Fibroblast of lung (primary cell): Measurements from ENCODE around the gene AMACR. TPM values are rescaled to one million over a fixed set of nuclear protein-coding genes. Genes with fewer than 3 reads are reported as not detected.
"Not testable (repeated sequence)": the region's sequence is repeated elsewhere in the genome, so short reads cannot be mapped to it uniquely, and the experiment has no call there.

Source experiments
- DNase-seq, 2 donors: peaks; one replicate each; pipeline versions ENCODE4 v3.0.0 to v3.0.0-alpha.2; 2010; ENCODE audit warnings: low read depth in 2 of 2
- H2AFZ ChIP-seq: 2 replicates; pipeline ENCODE4 v1.5.1; 2012; ENCODE audit warnings: low read length, control low read depth, inconsistent platforms
- H3K27ac ChIP-seq: 2 replicates; pipeline ENCODE4 v1.5.1; 2011; ENCODE audit warnings: low read length, control low read depth; ENCODE audit not compliant: insufficient read depth
- H3K27me3 ChIP-seq: 2 replicates; pipeline ENCODE4 v1.5.1; 2011; ENCODE audit warnings: mild to moderate bottlenecking, low read length; ENCODE audit not compliant: control insufficient read depth, insufficient read depth
- H3K36me3 ChIP-seq: 2 replicates; pipeline ENCODE4 v1.5.1; 2011; ENCODE audit warnings: low read length; ENCODE audit not compliant: control insufficient read depth, insufficient read depth
- H3K4me1 ChIP-seq: 2 replicates; pipeline ENCODE4 v1.5.1; 2011; ENCODE audit warnings: low read length; ENCODE audit not compliant: control insufficient read depth, insufficient read depth; ENCODE audit errors: extremely low read depth
- H3K4me2 ChIP-seq: 2 replicates; pipeline ENCODE4 v1.5.1; 2011; ENCODE audit warnings: low read length, control low read depth; ENCODE audit not compliant: insufficient read depth; ENCODE audit errors: extremely low read depth
- H3K4me3 ChIP-seq, 4 experiments: fragments of 200-600 bp in 1 of 4; sonication (generic) in 1 of 4; replicated peaks in 1 of 4; 2 replicates each; pipeline ENCODE4 v1.5.1; 2011 to 2016; ENCODE audit warnings: low read length in 4 of 4, low read depth in 3 of 4, mild to moderate bottlenecking in 3 of 4, control low read depth in 2 of 4, inconsistent platforms in 1 of 4, mixed read lengths in 1 of 4; ENCODE audit not compliant: insufficient read depth in 1 of 4; ENCODE audit errors: control extremely low read depth in 1 of 4
- H3K79me2 ChIP-seq: 2 replicates; pipeline ENCODE4 v1.5.1; 2012; ENCODE audit warnings: mild to moderate bottlenecking, low read length, inconsistent platforms; ENCODE audit not compliant: control insufficient read depth, insufficient read depth
- H3K9ac ChIP-seq: 2 replicates; pipeline ENCODE4 v1.5.1; 2011; ENCODE audit warnings: mild to moderate bottlenecking, low read length, control low read depth; ENCODE audit not compliant: insufficient read depth
- H3K9me3 ChIP-seq: 2 replicates; pipeline ENCODE4 v1.5.1; 2012; ENCODE audit warnings: low read depth, low read length; ENCODE audit not compliant: control insufficient read depth, insufficient read depth
- H4K20me1 ChIP-seq: 2 replicates; pipeline ENCODE4 v1.5.1; 2011; ENCODE audit warnings: low read length; ENCODE audit not compliant: control insufficient read depth, insufficient read depth; ENCODE audit errors: extremely low read depth
- EZH2 ChIP-seq: IDR thresholded peaks from 2 replicates; pipeline ENCODE4 v1.5.1; 2012; ENCODE audit warnings: low read length, control low read depth, mild to moderate bottlenecking; ENCODE audit errors: missing control alignments
- polyA plus RNA-seq, 2 donors: library from polyadenylated mRNA; depleted of rRNA in 1 of 2; stranded (reverse) in 1 of 2; unstranded in 1 of 2; fragments of >200 nt; gene quantifications; 2 replicates each; pipeline ENCODE4 v1.2.1, GENCODE V29; 2011 to 2012; ENCODE audit warnings: missing spikeins in 1 of 2
- total RNA-seq: library from RNA; depleted of rRNA; stranded (reverse); fragments of >200 nt; gene quantifications from 2 replicates; pipeline ENCODE4 v1.2.1, GENCODE V29; 2014
- TF ChIP-seq, protein P1 (sequence below), 2 donors: IDR thresholded peaks in 1 of 2; conservative IDR thresholded peaks in 1 of 2; 1 replicate in 1 of 2; 2 replicates in 1 of 2; pipeline ENCODE4 v1.5.1; 2011 to 2012; ENCODE audit warnings: low read length in 2 of 2, control low read depth in 1 of 2, inconsistent platforms in 1 of 2, low read depth in 1 of 2, mild to moderate bottlenecking in 1 of 2

The AMACR gene
- total and polyA plus RNA-seq, 2 donors (not counting 1 experiment from before 2014, with no cell fraction given), result 7.6 to 14.2 TPM

DNA sequence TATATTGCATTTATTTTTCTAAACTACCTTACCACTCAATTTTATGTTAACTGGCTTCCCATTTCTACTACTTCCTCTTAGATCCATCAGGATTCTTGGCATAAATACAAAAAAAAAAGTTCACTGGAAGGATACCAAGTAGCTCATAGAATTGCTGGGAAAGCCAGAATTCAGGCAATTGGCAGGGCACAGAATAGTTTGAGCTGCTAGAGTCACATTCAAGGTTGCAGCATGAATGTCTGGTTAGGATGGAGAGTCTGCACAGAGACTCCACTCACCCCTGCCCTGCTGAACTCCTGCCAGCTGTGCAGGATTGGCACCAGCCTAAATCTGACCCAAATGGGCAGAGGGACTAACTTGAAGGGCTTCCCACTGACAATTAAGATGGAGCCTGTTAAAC is 4.9 kb upstream of the AMACR start:
- H3K27me3 ChIP-seq, result no peaks in the 10 kb centered on the region
- DNase-seq, result peak; percentile 61 to 71
- H3K9ac ChIP-seq, result no peak overlapping the region
- H3K4me3 ChIP-seq, result no peak overlapping the region
- peaks cover 4% of the 10 kb centered on the region for H3K4me1 ChIP-seq
- TF ChIP-seq, protein P1, sequence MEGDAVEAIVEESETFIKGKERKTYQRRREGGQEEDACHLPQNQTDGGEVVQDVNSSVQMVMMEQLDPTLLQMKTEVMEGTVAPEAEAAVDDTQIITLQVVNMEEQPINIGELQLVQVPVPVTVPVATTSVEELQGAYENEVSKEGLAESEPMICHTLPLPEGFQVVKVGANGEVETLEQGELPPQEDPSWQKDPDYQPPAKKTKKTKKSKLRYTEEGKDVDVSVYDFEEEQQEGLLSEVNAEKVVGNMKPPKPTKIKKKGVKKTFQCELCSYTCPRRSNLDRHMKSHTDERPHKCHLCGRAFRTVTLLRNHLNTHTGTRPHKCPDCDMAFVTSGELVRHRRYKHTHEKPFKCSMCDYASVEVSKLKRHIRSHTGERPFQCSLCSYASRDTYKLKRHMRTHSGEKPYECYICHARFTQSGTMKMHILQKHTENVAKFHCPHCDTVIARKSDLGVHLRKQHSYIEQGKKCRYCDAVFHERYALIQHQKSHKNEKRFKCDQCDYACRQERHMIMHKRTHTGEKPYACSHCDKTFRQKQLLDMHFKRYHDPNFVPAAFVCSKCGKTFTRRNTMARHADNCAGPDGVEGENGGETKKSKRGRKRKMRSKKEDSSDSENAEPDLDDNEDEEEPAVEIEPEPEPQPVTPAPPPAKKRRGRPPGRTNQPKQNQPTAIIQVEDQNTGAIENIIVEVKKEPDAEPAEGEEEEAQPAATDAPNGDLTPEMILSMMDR (conservative IDR thresholded peaks at IDR 0.05 in 1 of 2, IDR thresholded peaks at IDR 0.05 in 1 of 2; ENCODE audit: low read depth in 1 of 2, low read length in 2 of 2), result no peak
- TF ChIP-seq EZH2, result no peak
- no peak overlapping the region for H2AFZ ChIP-seq
- H3K4me2 ChIP-seq, result no peak overlapping the region
- no peaks in the 10 kb centered on the region for H3K79me2 ChIP-seq
- no peaks in the 10 kb centered on the region for H3K36me3 ChIP-seq
- no peak overlapping the region for H3K27ac ChIP-seq
- no peaks in the 10 kb centered on the region for H3K9me3 ChIP-seq
- no peaks in the 10 kb centered on the region for H4K20me1 ChIP-seq

DNA sequence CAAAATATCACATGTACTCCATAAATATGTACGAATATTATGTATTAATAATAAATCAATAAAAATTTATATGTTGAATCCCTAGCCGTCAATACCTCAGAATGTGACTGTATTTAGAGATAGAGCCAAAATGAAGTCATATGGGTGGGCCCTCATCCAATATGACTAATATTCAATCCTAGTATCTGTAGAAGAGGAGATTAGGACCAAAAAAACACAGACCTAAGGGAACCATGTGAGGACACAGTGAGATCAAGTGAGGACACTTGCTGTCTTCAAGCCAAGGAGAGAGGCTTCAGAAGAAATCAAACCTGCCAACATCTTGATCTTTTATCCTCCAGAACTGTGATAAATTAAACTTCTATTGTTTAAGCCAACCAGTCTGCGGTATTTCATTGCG is 3.7 kb upstream of the AMACR start:
- Histone ChIP-seq H3K4me1 (peaks cover 4% of the 10 kb centered on the region), H3K9me3 (no peaks in the 10 kb centered on the region), H3K9ac (no peak overlapping the region), H3K27me3 (no peaks in the 10 kb centered on the region), H3K79me2 (no peaks in the 10 kb centered on the region), H3K27ac (no peak overlapping the region), H2AFZ (no peak overlapping the region), H4K20me1 (no peaks in the 10 kb centered on the region), H3K4me3 (no peak overlapping the region), H3K4me2 (no peak overlapping the region), H3K36me3 (no peaks in the 10 kb centered on the region)
- peak in 1 of 2 donors; percentile 39 for DNase-seq
- TF ChIP-seq EZH2, result no peak
- TF ChIP-seq, protein P1 (conservative IDR thresholded peaks at IDR 0.05 in 1 of 2, IDR thresholded peaks at IDR 0.05 in 1 of 2; ENCODE audit: low read depth in 1 of 2, low read length in 2 of 2), result no peak

DNA sequence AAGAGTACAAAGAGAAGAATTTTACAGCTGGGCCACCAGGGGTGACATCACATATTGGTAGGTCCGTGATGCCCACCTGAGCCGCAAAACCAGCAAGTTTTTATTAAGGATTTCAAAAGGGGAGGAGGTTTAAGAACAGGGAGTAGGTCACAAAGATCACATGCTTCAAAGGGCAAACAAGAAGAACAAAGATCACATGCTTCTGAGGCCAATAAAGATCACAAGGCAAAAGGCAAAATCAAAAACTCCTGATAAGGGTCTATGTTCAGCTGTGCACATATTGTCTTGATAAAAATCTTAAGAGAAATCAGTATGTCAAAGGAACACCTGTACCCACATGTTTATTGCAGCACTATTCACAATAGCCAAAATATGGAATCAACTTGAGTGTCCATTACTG is 2.3 kb upstream of the AMACR start:
- H3K4me1 ChIP-seq, H3K9ac ChIP-seq, DNase-seq, H3K79me2 ChIP-seq, H3K4me3 ChIP-seq, H4K20me1 ChIP-seq, H2AFZ ChIP-seq, H3K9me3 ChIP-seq, H3K27ac ChIP-seq, H3K4me2 ChIP-seq, H3K27me3 ChIP-seq, H3K36me3 ChIP-seq: not testable (repeated sequence)
